GM12878 (cell line): ENCODE results near the gene VPS54. TPM values are rescaled to one million over a fixed set of nuclear protein-coding genes. Genes with fewer than 3 reads are reported as not detected.

Experiments
- ATAC-seq: fragments of 200-7000 bp; cut with Tn5 transposase; 3 replicates; pipeline ENCODE4 v1.9.1; 2020; ENCODE audit warnings: mild to moderate bottlenecking, moderate library complexity
- BruUV-seq: library from RNA; stranded (reverse); fragments of 400-500 nt; replicated peaks from 2 replicates; lab custom pipeline; 2021; lab: Mats Ljungman, UMichigan
- CTCF ChIA-PET: fragments of 300-600 bp; sonication (Branson Sonifier 250); formaldehyde crosslinking; extraction: SDS; loops from one replicate; lab custom pipeline; 2021; ENCODE audit warnings: inconsistent platforms; lab: Yijun Ruan, JAX
- POLR2A ChIA-PET: fragments of 350-600 bp; formaldehyde crosslinking; extraction: SDS; loops from one replicate; lab custom pipeline; 2021; ENCODE audit warnings: inconsistent platforms; lab: Charles Lee
- RAD21 ChIA-PET: fragments of 300-600 bp; sonication (Branson Sonifier 250); formaldehyde crosslinking; loops from one replicate; lab custom pipeline; 2023; ENCODE audit warnings: antibody characterized with exemption; ENCODE audit not compliant: unreplicated experiment; lab: Charles Lee
- SMC1A ChIA-PET: fragments of 300-600 bp; sonication (Branson Sonifier 250); formaldehyde crosslinking; loops from one replicate; lab custom pipeline; 2023; ENCODE audit not compliant: unreplicated experiment, uncharacterized antibody; lab: Charles Lee
- DNase-seq: peaks from one replicate; pipeline ENCODE4 v3.0.0-alpha.2; 2011; ENCODE audit warnings: low read depth, low spot score
- FAIRE-seq: peaks from 3 replicates; lab custom pipeline; 2011; peaks lifted over from hg19 to GRCh38; lab: Jason Lieb, UNC
- H2AFZ ChIP-seq: 2 replicates; pipeline ENCODE4 v1.6.0; 2011; ENCODE audit warnings: low read depth, low read length, control low read depth; ENCODE audit not compliant: control insufficient read depth
- H3K27ac ChIP-seq: 2 replicates; pipeline ENCODE4 v1.5.1; 2011; ENCODE audit warnings: control low read depth; ENCODE audit not compliant: control insufficient read depth, insufficient read depth
- H3K27me3 ChIP-seq, 2 experiments: replicated peaks in 1 of 2; 2 replicates each; pipeline versions ENCODE4 v1.6.0 to v1.6.1; 2011; ENCODE audit warnings: low read length in 1 of 2; ENCODE audit not compliant: control insufficient read depth in 2 of 2, insufficient read depth in 2 of 2
- H3K36me3 ChIP-seq, 2 experiments: 2 replicates each; pipeline ENCODE4 v1.5.1; 2011; ENCODE audit warnings: low read length in 1 of 2; ENCODE audit not compliant: control insufficient read depth in 2 of 2, insufficient read depth in 2 of 2
- H3K4me1 ChIP-seq: 2 replicates; pipeline ENCODE4 v1.6.1; 2011; ENCODE audit warnings: mild to moderate bottlenecking, low read length, moderate library complexity, mixed read lengths; ENCODE audit not compliant: control insufficient read depth, insufficient read depth
- H3K4me2 ChIP-seq: 2 replicates; pipeline ENCODE4 v1.6.0; 2011; ENCODE audit warnings: control low read depth; ENCODE audit not compliant: control insufficient read depth, insufficient read depth
- H3K4me3 ChIP-seq: fragments of 200-600 bp; sonication (generic); 2 replicates; pipeline ENCODE4 v1.5.1; 2016
- H3K79me2 ChIP-seq: 2 replicates; pipeline ENCODE4 v1.6.0; 2011; ENCODE audit warnings: low read length; ENCODE audit not compliant: control insufficient read depth, insufficient read depth
- H3K9ac ChIP-seq: 2 replicates; pipeline ENCODE4 v1.8.0; 2011; ENCODE audit warnings: low read length, control low read depth, mixed read lengths; ENCODE audit not compliant: control insufficient read depth, insufficient read depth
- H3K9me3 ChIP-seq: replicated peaks from 3 replicates; pipeline ENCODE4 v1.5.1; 2011; ENCODE audit warnings: mild to moderate bottlenecking, low read length; ENCODE audit not compliant: control insufficient read depth, insufficient read depth
- H4K20me1 ChIP-seq: 2 replicates; pipeline ENCODE4 v1.6.0; 2011; ENCODE audit not compliant: control insufficient read depth, insufficient read depth
- ATF7 ChIP-seq: fragments of 450-650 bp; IDR thresholded peaks from 2 replicates; pipeline ENCODE4 v1.6.1; 2016; ENCODE audit warnings: low read depth, mild to moderate bottlenecking
- CBX5 ChIP-seq: sonication (generic); IDR thresholded peaks from 2 replicates; pipeline ENCODE4 v1.6.1; 2016; ENCODE audit warnings: low read depth, moderate library complexity, mild to moderate bottlenecking, inconsistent platforms
- ETV6 ChIP-seq, 2 experiments: fragments of 450-650 bp in 1 of 2; IDR thresholded peaks in 1 of 2; conservative IDR thresholded peaks in 1 of 2; 2 replicates each; pipeline ENCODE4 v1.6.1; 2014; ENCODE audit warnings: antibody characterized with exemption in 1 of 2, borderline replicate concordance in 1 of 2, low read depth in 1 of 2, mild to moderate bottlenecking in 1 of 2, moderate library complexity in 1 of 2
- IRF4 ChIP-seq: IDR thresholded peaks from 2 replicates; pipeline ENCODE4 v1.6.1; 2011; ENCODE audit warnings: low read depth, low read length
- JUNB ChIP-seq: IDR thresholded peaks from 2 replicates; pipeline ENCODE4 v1.6.1; 2016; ENCODE audit warnings: antibody characterized with exemption, mild to moderate bottlenecking
- MEF2A ChIP-seq: IDR thresholded peaks from 2 replicates; pipeline ENCODE4 v1.6.1; 2011; ENCODE audit warnings: low read depth, mild to moderate bottlenecking, low read length, moderate library complexity; ENCODE audit not compliant: insufficient read depth
- NBN ChIP-seq: fragments of 450-650 bp; IDR thresholded peaks from 2 replicates; pipeline ENCODE4 v1.6.1; 2016
- NFIC ChIP-seq: IDR thresholded peaks from 2 replicates; pipeline ENCODE4 v1.6.1; 2012; ENCODE audit warnings: low read depth, mild to moderate bottlenecking, inconsistent platforms, low read length, moderate library complexity
- SRF ChIP-seq, 2 experiments: IDR thresholded peaks; 2 replicates each; pipeline ENCODE4 v1.6.1; 2011; ENCODE audit warnings: low read depth in 2 of 2, low read length in 2 of 2, mild to moderate bottlenecking in 1 of 2, moderate library complexity in 1 of 2
- TCF7 ChIP-seq: IDR thresholded peaks from 2 replicates; pipeline ENCODE4 v1.6.1; 2014; ENCODE audit warnings: antibody characterized with exemption, borderline replicate concordance
- WRNIP1 ChIP-seq: IDR thresholded peaks from 2 replicates; pipeline ENCODE4 v1.6.1; 2011; ENCODE audit warnings: low read depth, low read length, improper control_type of control experiment, borderline replicate concordance
- WGBS: methylation state at CpG from one replicate; pipeline ENCODE4 v1.1.6; 2016; ENCODE audit warnings: low lambda C conversion rate; ENCODE audit not compliant: insufficient replicate concordance, insufficient coverage; ENCODE audit errors: missing lambda C conversion rate; 5-methylcytosine and 5-hydroxymethylcytosine counted together
- in situ Hi-C: fragments of 300-500 bp; cut with MboI; formaldehyde crosslinking; loops from 9 replicates; pipeline ENCODE4 v1.14.3; 2018; ENCODE audit warnings: mixed read lengths
- intact Hi-C: fragments of 100-400 bp; cut with micrococcal nuclease; formaldehyde crosslinking; loops from one replicate; pipeline ENCODE4 v1.14.2; 2022; ENCODE audit not compliant: unreplicated experiment
- polyA plus RNA-seq, 11 experiments: library from polyadenylated mRNA; depleted of rRNA in 4 of 11; unstranded in 6 of 11; stranded (reverse) in 5 of 11; fragments of >200 nt; fragmentation: Nextera tagmentation in 4 of 11; fragmentation: Illumina TruSeq in 1 of 11; extraction: Ambion mirVana in 4 of 11; extraction: Trizol in 1 of 11; gene quantifications; 1 replicate in 1 of 11; 2 replicates in 10 of 11; pipeline versions ENCODE4 v1.2.1 to v1.2.3, GENCODE V29; 2011 to 2016; ENCODE audit warnings: inconsistent platforms in 2 of 11, missing spikeins in 2 of 11, low read depth in 1 of 11
- total RNA-seq, 4 experiments: library from RNA; depleted of rRNA in 3 of 4; stranded (reverse); fragments of >200 nt in 3 of 4; fragmentation: Illumina TruSeq in 1 of 4; extraction: Trizol in 1 of 4; gene quantifications; 2 replicates each; pipeline versions ENCODE4 v1.2.1 to v1.2.3, GENCODE V29; 2013 to 2021
- TF ChIP-seq, protein P1 (sequence below): fragments of 450-650 bp; IDR thresholded peaks from 2 replicates; pipeline ENCODE4 v1.6.1; 2017; ENCODE audit warnings: mild to moderate bottlenecking, low read depth, inconsistent platforms; ENCODE audit not compliant: poor library complexity, severe bottlenecking
- TF ChIP-seq, protein P2 (sequence below): IDR thresholded peaks from 2 replicates; pipeline ENCODE4 v1.6.1; 2011; ENCODE audit warnings: mild to moderate bottlenecking, low read depth, low read length, moderate library complexity; ENCODE audit not compliant: insufficient replicate concordance
- TF ChIP-seq, protein P3 (sequence below): IDR thresholded peaks from 2 replicates; pipeline ENCODE4 v1.6.1; 2012; ENCODE audit warnings: low read depth, low read length, improper control_type of control experiment

The VPS54 gene
- total and polyA plus RNA-seq, 10 of the 15 experiments (the other 5 are each of a cell fraction or from before 2014, with no cell fraction given) = 1.6 to 16.2 (median 9.3) TPM

GRCh38 chr2:63903003-63903402 is 116.2 kb downstream of the VPS54 start:
- RAD21 ChIA-PET = no interaction called here

More at GRCh38 chr2:63903003-63903402, 116.2 kb downstream of the VPS54 start:
- Histone ChIP-seq H3K36me3 (peaks cover 0 to 11% of the 10 kb centered on the region in 2 experiments; a peak in 3 of 4 replicates), H3K9me3 (peaks cover 15% of the 10 kb centered on the region), H3K27ac (no peak overlapping the region)
- ATAC-seq (peak; percentile 65), DNase-seq (peak; percentile 35)
- ChIA-PET SMC1A (no interaction called here), POLR2A (no interaction called here)
- 21% methylated on average over 2 of the region's 2 CpGs for WGBS
- no TSS peak for BruUV-seq
- TF ChIP-seq, protein P1, sequence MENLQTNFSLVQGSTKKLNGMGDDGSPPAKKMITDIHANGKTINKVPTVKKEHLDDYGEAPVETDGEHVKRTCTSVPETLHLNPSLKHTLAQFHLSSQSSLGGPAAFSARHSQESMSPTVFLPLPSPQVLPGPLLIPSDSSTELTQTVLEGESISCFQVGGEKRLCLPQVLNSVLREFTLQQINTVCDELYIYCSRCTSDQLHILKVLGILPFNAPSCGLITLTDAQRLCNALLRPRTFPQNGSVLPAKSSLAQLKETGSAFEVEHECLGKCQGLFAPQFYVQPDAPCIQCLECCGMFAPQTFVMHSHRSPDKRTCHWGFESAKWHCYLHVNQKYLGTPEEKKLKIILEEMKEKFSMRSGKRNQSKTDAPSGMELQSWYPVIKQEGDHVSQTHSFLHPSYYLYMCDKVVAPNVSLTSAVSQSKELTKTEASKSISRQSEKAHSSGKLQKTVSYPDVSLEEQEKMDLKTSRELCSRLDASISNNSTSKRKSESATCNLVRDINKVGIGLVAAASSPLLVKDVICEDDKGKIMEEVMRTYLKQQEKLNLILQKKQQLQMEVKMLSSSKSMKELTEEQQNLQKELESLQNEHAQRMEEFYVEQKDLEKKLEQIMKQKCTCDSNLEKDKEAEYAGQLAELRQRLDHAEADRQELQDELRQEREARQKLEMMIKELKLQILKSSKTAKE = peak; percentile 52
- TF ChIP-seq ATF7 (peak; percentile 54), JUNB (peak; percentile 76), MEF2A (0 out of 2 replicates have a peak, but pooled peaks have one; percentile 43), WRNIP1 (no peak), ETV6 (conservative IDR thresholded peaks at IDR 0.05 in 1 of 2, IDR thresholded peaks at IDR 0.05 in 1 of 2; ENCODE audit: borderline replicate concordance in 1 of 2, low read depth in 1 of 2) (peak in 1 of 2 experiments; percentile 32; a peak in 1 of 4 replicates), SRF (IDR thresholded peaks at IDR 0.05; ENCODE audit: low read depth in 2 of 2, low read length in 2 of 2) (no peak), NBN (peak; percentile 50; the same call in 1 of the 2 replicates), NFIC (peak; percentile 35; the same call in 1 of the 2 replicates), TCF7 (peak; percentile 65), IRF4 (peak; percentile 53; the same call in 1 of the 2 replicates), CBX5 (peak; percentile 100)
- TF ChIP-seq, protein P2, sequence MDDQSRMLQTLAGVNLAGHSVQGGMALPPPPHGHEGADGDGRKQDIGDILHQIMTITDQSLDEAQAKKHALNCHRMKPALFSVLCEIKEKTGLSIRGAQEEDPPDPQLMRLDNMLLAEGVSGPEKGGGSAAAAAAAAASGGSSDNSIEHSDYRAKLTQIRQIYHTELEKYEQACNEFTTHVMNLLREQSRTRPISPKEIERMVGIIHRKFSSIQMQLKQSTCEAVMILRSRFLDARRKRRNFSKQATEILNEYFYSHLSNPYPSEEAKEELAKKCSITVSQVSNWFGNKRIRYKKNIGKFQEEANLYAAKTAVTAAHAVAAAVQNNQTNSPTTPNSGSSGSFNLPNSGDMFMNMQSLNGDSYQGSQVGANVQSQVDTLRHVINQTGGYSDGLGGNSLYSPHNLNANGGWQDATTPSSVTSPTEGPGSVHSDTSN = no peak
- TF ChIP-seq, protein P3, sequence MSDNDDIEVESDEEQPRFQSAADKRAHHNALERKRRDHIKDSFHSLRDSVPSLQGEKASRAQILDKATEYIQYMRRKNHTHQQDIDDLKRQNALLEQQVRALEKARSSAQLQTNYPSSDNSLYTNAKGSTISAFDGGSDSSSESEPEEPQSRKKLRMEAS = no peak
- TF ChIP-seq, all 136 proteins: peak for 10
- H3K4me2 ChIP-seq = no peak overlapping the region
- no peak overlapping the region for H3K4me3 ChIP-seq
- H3K27me3 ChIP-seq = no peaks in the 10 kb centered on the region
- no peak overlapping the region for H3K9ac ChIP-seq
- in situ Hi-C loops = no loop called here
- no peaks in the 10 kb centered on the region for H4K20me1 ChIP-seq
- intact Hi-C loops = no loop called here
- CTCF ChIA-PET = no interaction called here
- H3K79me2 ChIP-seq = no peaks in the 10 kb centered on the region
- no peaks in the 10 kb centered on the region for H3K4me1 ChIP-seq
- no peak overlapping the region for H2AFZ ChIP-seq
- peak; percentile 80 for FAIRE-seq
